IPS-18a (cell line): Measurements from ENCODE around the gene SLC12A5.
A peak's percentile ranks its signal among the peaks of the same experiment; 100 is the strongest.

Experiments
- H3K27ac ChIP-seq: one replicate; pipeline ENCODE4 v1.5.1; 2013; ENCODE audit warnings: low read length
- H3K27me3 ChIP-seq: one replicate; pipeline ENCODE4 v1.6.1; 2013; ENCODE audit warnings: mild to moderate bottlenecking, low read length; ENCODE audit not compliant: control insufficient read depth, insufficient read depth
- H3K36me3 ChIP-seq: one replicate; pipeline ENCODE4 v1.6.1; 2013; ENCODE audit warnings: low read depth, low read length; ENCODE audit not compliant: control insufficient read depth
- H3K4me1 ChIP-seq: one replicate; pipeline ENCODE4 v1.6.1; 2013; ENCODE audit warnings: low read depth, low read length; ENCODE audit not compliant: control insufficient read depth
- H3K4me3 ChIP-seq: one replicate; pipeline ENCODE4 v1.5.1; 2013; ENCODE audit warnings: low read length
- H3K9ac ChIP-seq: one replicate; pipeline ENCODE4 v1.6.1; 2013; ENCODE audit warnings: mild to moderate bottlenecking, low read length, moderate library complexity
- H3K9me3 ChIP-seq: one replicate; pipeline ENCODE4 v1.6.1; 2013; ENCODE audit warnings: low read depth, low read length; ENCODE audit not compliant: control insufficient read depth

SLC12A5 gene

DNA sequence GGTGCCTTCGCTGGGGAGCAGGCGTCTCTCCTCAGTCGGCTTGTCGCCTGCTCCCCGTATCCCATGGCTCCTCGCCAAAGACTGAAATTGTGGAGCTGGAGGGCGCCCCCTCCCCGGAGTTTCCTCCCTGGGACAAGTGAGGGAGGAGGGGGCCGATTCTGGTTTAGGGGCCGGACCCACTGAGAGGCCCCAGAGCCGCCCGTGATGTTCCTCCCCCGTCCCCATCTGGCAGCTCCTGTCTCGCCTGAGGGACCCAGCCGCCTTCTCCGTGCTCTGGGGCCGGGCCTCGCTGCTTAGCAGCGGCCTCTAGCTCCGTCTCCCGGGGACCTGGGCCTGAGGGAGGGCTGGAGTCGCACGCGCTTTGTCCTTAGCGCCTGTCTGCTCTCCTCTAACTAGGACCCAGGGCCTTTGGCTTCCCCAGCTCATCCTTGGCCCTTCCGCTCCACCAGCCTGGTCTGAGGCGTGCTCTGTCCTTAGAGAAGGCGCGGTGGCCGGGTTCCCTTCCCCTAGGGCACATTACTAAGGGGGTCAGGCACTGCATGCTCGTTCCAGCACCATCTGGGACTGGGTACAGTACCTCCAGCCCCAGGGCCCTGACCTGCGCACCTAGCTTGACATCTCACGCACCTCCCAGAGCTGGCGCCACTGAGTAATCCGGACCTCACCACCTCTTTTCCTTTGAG is 29.7 kb downstream of the SLC12A5 start:
- Histone ChIP-seq H3K4me3 (peak overlapping the region; percentile 39), H3K9me3 (no peaks in the 10 kb centered on the region), H3K27me3 (peaks cover 67% of the 10 kb centered on the region), H3K36me3 (peaks cover 28% of the 10 kb centered on the region), H3K9ac (no peak overlapping the region), H3K27ac (no peak overlapping the region), H3K4me1 (no peaks in the 10 kb centered on the region)

DNA sequence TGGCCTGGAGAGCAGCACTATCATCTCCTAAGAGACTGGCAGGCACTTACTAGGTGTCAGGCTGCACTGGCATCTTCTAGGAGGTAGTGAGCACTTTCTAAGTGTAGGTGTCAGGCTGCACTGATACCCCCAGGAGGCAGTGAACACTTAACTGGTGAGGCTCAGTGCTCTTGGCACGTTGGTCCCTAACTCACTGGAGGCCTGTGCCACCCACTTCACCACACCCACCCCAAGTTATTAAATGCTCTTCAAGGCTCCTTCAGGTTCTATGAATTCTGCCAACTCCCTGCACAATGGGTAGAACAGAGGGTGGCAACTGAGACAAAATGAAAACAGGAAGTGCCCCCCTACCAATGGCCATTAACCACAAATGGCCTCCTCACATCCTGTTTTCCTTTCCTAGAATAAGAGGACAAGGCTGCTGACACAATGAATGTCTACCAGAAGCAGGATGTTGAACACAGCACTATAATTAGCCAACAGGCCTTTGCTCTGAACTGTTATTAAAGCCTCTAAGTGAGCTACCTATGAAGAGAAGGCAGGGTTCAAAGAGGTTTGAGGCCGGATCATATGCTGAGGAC is 31.4 kb downstream of the SLC12A5 start:
- H3K9me3 ChIP-seq, result no peaks in the 10 kb centered on the region
- no peak overlapping the region for H3K27ac ChIP-seq
- no peaks in the 10 kb centered on the region for H3K4me1 ChIP-seq
- H3K9ac ChIP-seq, result no peak overlapping the region
- peaks cover 45% of the 10 kb centered on the region for H3K36me3 ChIP-seq
- H3K27me3 ChIP-seq, result peaks cover 51% of the 10 kb centered on the region
- no peak overlapping the region for H3K4me3 ChIP-seq

DNA sequence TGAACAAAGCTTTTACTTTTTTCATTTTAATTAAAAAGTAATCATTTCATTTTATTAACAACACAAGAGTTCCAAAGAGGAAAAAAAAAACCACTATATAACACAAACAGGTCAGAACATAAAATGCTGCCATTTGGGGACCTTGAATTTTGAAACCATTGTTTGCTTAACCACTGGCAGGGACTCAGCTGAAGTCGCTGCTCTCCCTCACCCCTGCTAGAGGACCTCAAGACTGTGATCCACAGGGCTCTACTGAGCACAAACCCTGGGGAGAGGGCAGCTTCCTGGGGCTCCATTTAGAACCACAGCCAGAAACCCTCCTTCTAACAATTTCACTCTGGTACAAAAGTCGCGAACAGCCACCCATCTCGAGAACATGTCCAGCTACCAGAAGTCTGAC is 32.0 kb downstream of the SLC12A5 start:
- peaks cover 45% of the 10 kb centered on the region for H3K27me3 ChIP-seq
- no peaks in the 10 kb centered on the region for H3K4me1 ChIP-seq
- no peak overlapping the region for H3K9ac ChIP-seq
- peaks cover 51% of the 10 kb centered on the region for H3K36me3 ChIP-seq
- no peak overlapping the region for H3K27ac ChIP-seq
- H3K9me3 ChIP-seq, result no peaks in the 10 kb centered on the region
- H3K4me3 ChIP-seq, result no peak overlapping the region

DNA sequence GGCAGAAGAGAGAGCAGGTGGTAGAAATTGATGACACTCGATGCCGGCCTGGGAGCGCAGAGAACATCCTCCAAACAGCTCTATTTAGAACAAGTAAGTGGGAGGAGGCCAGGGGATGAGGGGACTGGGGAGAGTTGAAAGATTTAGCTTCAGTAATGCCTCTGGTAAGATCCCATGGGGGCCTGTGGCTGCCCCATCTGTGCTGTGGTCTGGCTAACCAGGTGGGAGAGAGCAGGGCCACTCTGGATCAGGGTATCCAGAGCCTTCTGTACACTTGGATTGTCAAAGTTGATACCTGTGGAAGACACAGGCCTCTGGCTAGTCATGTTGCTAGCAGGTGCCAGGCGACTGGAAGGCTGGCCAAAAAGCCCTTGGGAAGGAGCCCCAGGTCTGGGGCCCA is 33.1 kb downstream of the SLC12A5 start:
- no peak overlapping the region for H3K4me3 ChIP-seq
- no peaks in the 10 kb centered on the region for H3K9me3 ChIP-seq
- no peak overlapping the region for H3K9ac ChIP-seq
- peaks cover 33% of the 10 kb centered on the region for H3K27me3 ChIP-seq
- H3K27ac ChIP-seq, result no peak overlapping the region
- peaks cover 62% of the 10 kb centered on the region for H3K36me3 ChIP-seq
- no peaks in the 10 kb centered on the region for H3K4me1 ChIP-seq

DNA sequence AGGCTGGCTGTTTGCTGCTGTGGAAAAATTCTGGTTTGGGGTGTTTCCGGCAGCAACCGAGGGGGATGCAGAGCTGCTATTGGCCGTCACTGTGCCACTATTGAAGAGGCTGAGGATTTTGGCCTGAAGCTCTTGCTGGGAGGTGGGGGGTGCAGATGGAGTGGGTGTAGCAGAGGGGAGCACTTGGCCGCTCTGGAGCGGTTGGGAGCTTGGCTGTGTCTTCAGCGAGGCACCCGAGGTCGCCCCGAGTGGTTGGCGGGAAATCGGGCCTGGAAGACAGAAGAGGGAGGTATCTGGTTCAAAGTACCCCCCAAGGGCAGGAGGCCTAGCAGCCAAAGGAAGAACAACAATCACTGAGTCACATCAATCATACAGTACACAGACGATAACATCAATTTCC is 33.6 kb downstream of the SLC12A5 start:
- H3K4me3 ChIP-seq, result no peak overlapping the region
- peaks cover 28% of the 10 kb centered on the region for H3K27me3 ChIP-seq
- no peaks in the 10 kb centered on the region for H3K9me3 ChIP-seq
- peaks cover 65% of the 10 kb centered on the region for H3K36me3 ChIP-seq
- H3K9ac ChIP-seq, result no peak overlapping the region
- H3K27ac ChIP-seq, result no peak overlapping the region
- no peaks in the 10 kb centered on the region for H3K4me1 ChIP-seq

DNA sequence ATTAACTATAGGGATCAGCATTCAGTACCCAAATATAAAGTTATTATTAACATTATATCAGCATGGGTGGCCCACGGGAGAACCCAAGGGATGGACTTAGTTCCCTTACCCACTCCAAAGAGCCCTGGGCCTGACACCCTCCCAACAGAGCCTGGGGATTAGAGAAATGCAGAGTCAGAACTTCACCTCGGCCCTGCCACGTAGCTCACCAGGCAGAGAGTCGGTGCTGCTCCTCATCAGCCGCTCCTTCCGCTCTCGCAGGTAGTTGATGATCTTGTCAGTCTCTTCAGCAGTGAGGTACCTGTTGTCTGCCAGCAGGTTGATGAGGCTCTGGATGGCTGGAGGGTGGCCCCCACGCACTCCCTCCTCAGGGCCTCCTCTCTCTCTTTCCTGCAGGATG is 34.1 kb downstream of the SLC12A5 start:
- Histone ChIP-seq H3K36me3 (peaks cover 69% of the 10 kb centered on the region), H3K27ac (no peak overlapping the region), H3K9me3 (no peaks in the 10 kb centered on the region), H3K4me3 (no peak overlapping the region), H3K9ac (no peak overlapping the region), H3K27me3 (peaks cover 23% of the 10 kb centered on the region), H3K4me1 (no peaks in the 10 kb centered on the region)

DNA sequence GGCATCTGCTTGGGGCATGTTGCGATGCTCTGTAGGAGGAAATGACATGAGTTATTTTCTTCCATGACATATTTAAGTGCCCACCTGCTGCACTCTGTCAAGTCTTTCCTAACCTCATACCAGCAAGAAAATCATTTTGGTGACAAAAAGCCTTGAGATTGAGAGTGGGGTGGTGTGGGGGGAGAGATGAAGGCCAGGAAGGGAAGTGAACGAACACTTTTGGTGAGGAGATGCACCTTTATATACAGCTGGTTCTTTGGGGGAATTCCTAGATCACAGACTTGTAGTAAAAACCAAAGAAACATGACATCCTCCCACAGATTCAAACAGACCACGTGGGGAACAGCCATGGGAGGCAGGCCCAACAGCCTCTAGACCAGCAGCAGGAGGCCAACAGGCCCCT is 34.6 kb downstream of the SLC12A5 start:
- H3K27ac ChIP-seq, result no peak overlapping the region
- H3K36me3 ChIP-seq, result peaks cover 74% of the 10 kb centered on the region
- peaks cover 18% of the 10 kb centered on the region for H3K27me3 ChIP-seq
- H3K9ac ChIP-seq, result no peak overlapping the region
- no peaks in the 10 kb centered on the region for H3K4me1 ChIP-seq
- H3K4me3 ChIP-seq, result no peak overlapping the region
- no peaks in the 10 kb centered on the region for H3K9me3 ChIP-seq

DNA sequence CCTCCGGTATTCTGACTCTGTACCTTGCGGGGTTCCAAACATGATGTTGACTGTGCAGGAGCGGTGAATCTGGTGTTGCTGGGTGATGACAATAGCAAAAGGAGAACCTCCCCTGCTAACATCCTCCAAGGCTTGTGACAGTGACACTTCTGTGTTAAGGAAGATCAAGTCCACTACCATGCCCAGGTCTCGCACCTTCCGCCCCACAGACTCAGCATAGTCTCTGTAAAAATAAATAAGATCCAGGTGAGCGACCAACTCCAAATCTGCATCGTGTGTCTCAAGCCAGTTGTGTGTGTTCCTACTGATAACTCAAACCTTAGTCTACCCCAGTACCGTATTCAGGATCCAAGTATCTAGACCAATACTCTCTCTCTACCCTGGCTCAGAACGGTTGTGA is 36.0 kb downstream of the SLC12A5 start:
- Histone ChIP-seq H3K36me3 (peaks cover 86% of the 10 kb centered on the region), H3K27me3 (peaks cover 5% of the 10 kb centered on the region), H3K4me3 (no peak overlapping the region), H3K9me3 (no peaks in the 10 kb centered on the region), H3K4me1 (no peaks in the 10 kb centered on the region), H3K9ac (no peak overlapping the region), H3K27ac (no peak overlapping the region)

DNA sequence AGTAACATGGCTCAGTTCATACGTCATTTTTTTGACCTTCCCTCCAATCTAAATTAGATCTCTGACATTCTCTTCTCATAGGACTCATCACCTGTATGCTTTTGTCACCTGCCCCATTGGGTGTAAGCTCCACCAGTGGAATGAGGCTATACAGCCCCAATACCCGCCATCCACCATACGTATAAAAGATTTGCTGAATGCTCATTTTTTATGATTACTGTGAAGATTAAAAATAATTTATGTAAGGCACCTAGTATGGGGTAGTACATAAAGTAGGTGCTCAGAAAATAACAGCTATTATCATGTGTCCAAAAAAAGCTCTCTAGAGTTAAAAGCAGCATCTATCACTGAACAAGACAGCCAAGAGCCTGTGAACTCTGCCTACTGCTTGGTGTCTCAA is 36.7 kb downstream of the SLC12A5 start:
- Histone ChIP-seq H3K36me3 (peaks cover 87% of the 10 kb centered on the region), H3K27ac (no peak overlapping the region), H3K4me1 (peaks cover 3% of the 10 kb centered on the region), H3K9ac (no peak overlapping the region), H3K27me3 (no peaks in the 10 kb centered on the region), H3K9me3 (no peaks in the 10 kb centered on the region), H3K4me3 (no peak overlapping the region)

DNA sequence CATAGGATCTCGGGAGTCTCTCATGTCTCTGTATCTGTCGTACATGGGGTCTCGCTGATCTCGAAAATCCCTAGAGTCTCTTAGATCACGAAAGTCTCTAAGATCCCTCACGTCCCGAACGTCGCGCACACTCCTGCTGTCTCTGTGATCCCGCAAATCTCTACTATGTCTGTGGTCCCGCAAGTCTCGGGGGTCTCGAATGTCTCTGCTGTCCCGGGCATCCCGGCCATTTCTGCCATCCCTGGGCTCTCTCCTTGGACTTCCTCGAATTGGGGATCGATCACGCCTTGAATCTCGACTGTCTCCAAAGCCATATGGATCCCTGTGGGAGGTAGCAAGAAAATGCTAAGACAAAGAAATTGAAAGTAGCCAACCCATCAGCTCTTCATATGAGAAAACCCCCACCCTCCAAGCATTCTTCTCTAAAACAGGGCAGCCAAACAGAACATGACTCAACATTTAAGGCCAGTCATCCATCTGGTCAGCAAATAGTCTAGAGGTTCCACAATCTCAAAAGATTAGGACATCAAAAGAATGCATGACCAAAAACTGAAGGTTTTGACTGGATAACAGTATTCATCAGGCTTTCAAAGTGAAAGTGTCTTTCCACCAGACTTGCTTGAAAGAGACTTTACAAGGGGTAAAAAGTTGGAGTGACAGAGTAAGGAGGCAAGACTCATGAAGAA is 41.3 kb downstream of the SLC12A5 start:
- no peak overlapping the region for H3K9ac ChIP-seq
- no peak overlapping the region for H3K4me3 ChIP-seq
- H3K36me3 ChIP-seq, result peaks cover 51% of the 10 kb centered on the region
- H3K27ac ChIP-seq, result no peak overlapping the region
- no peaks in the 10 kb centered on the region for H3K27me3 ChIP-seq
- H3K4me1 ChIP-seq, result peaks cover 26% of the 10 kb centered on the region
- H3K9me3 ChIP-seq, result no peaks in the 10 kb centered on the region

DNA sequence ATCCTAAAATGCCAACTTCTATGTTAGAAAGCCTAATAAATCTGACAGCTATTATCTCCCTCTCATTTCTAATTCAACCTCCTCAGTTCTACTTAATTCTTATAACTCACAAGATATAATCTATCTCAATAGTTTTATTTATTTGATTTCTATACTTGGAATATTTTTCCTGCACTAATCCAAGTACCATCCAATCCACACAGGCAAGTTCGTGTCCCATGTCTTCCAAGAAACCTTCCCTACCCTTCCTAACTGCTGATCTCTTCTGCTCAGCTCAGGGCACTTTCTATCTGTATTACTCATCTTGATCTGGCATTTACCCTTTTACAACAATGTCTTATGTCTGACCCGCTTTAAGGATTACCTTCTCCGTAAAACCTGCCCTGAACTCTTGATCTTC is 42.6 kb downstream of the SLC12A5 start:
- no peaks in the 10 kb centered on the region for H3K9me3 ChIP-seq
- H3K4me1 ChIP-seq, result peaks cover 29% of the 10 kb centered on the region
- H3K27ac ChIP-seq, result no peak overlapping the region
- no peaks in the 10 kb centered on the region for H3K27me3 ChIP-seq
- H3K4me3 ChIP-seq, result no peak overlapping the region
- peaks cover 44% of the 10 kb centered on the region for H3K36me3 ChIP-seq
- H3K9ac ChIP-seq, result no peak overlapping the region

DNA sequence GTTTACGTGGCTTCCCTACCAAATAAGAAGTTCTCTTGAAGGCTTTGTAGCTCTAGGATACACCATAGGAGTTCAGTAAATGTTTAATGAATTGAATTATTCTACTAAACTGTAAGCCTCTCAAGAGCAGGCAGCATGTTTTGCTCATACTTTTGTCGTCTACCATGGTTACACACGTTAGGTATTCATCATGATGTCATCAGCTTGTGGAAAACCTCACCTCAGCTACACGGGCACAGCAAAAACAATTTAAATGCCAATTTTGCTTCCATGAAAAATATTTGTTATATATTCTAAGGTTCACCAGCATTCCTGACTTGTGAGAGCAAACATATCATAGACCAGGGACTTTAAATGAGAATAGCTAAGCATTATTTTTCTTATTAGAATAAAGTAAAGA is 44.0 kb downstream of the SLC12A5 start:
- H3K36me3 ChIP-seq, result peaks cover 36% of the 10 kb centered on the region
- H3K4me1 ChIP-seq, result peaks cover 33% of the 10 kb centered on the region
- H3K27ac ChIP-seq, result no peak overlapping the region

More for the DNA sequence above, 44.0 kb downstream of the SLC12A5 start:
- Histone ChIP-seq H3K9ac (no peak overlapping the region), H3K27me3 (no peaks in the 10 kb centered on the region), H3K9me3 (no peaks in the 10 kb centered on the region), H3K4me3 (no peak overlapping the region)
